SK-N-MC (cell line): ENCODE results near the gene TOMM40L.
A peak's percentile ranks its signal among the peaks of the same experiment; 100 is the strongest.
"Not testable (repeated sequence)": the region's sequence is repeated elsewhere in the genome, so short reads cannot be mapped to it uniquely, and the experiment has no call there.

Experiments
- DNase-seq: peaks from one replicate; pipeline ENCODE4 v3.0.0-alpha.2; 2011; ENCODE audit warnings: low read depth, low spot score
- H3K27ac ChIP-seq: fragments of 200-600 bp; sonication (generic); 2 replicates; pipeline ENCODE4 v1.5.1; 2016; ENCODE audit warnings: mixed run types
- H3K36me3 ChIP-seq: fragments of 200-600 bp; sonication (generic); 2 replicates; pipeline ENCODE4 v1.6.1; 2017; ENCODE audit warnings: antibody characterized with exemption, low read length, mixed read lengths; ENCODE audit not compliant: insufficient read depth
- H3K4me3 ChIP-seq: fragments of 200-600 bp; sonication (generic); 2 replicates; pipeline ENCODE4 v1.5.1; 2016
- H3K9ac ChIP-seq: fragments of 200-600 bp; sonication (generic); 2 replicates; pipeline ENCODE4 v1.8.0; 2017; ENCODE audit warnings: mixed run types, mixed read lengths; ENCODE audit not compliant: insufficient read length
- H3K9me3 ChIP-seq: fragments of 200-600 bp; sonication (generic); 2 replicates; pipeline ENCODE4 v1.6.1; 2017; ENCODE audit warnings: low read depth, mild to moderate bottlenecking, antibody characterized with exemption, low read length, moderate library complexity, mixed read lengths
- EZH2 ChIP-seq: fragments of 200-600 bp; sonication (generic); IDR thresholded peaks from one replicate; pipeline ENCODE4 v1.6.1; 2017; ENCODE audit warnings: antibody characterized with exemption
- FOXP2 ChIP-seq: optimal IDR thresholded peaks from 2 replicates; pipeline ENCODE3; 2011; ENCODE audit warnings: mild to moderate bottlenecking, moderate library complexity; ENCODE audit not compliant: insufficient read depth; ENCODE audit errors: extremely low read length, control extremely low read depth
- POLR2AphosphoS5 ChIP-seq: IDR thresholded peaks from 2 replicates; pipeline ENCODE4 v1.6.1; 2012; ENCODE audit warnings: mild to moderate bottlenecking, low read depth, low read length, borderline replicate concordance

TOMM40L gene

GRCh38 chr1:161250829-161251228, 25.0 kb downstream of the TOMM40L start:
- H3K36me3 ChIP-seq: no peaks in the 10 kb centered on the region
- no peak overlapping the region for H3K9ac ChIP-seq
- no peak overlapping the region for H3K4me3 ChIP-seq
- no peak for DNase-seq
- H3K27ac ChIP-seq: no peak overlapping the region
- no peaks in the 10 kb centered on the region for H3K9me3 ChIP-seq
- TF ChIP-seq FOXP2 (no peak), POLR2AphosphoS5 (no peak), EZH2 (no peak)

DNA sequence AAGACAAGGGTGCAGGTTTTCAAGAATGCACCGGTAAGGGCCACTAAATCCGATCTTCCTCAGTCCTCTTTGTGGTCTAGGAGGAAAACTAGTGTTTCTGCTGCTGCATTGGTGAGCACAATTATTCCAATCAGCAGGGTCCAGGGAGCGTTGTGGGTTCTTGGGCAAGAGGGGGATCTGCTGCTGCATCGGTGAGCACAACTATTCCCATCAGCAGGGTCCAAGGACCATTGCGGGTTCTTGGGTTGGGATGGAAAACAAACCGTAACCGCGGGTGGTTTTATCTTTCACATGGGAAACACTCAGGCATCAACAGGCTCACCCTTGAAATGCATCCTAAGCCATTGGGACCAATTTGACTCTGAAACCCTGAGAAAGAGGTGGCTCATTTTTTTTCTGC, 25.7 kb downstream of the TOMM40L start:
- no peaks in the 10 kb centered on the region for H3K36me3 ChIP-seq
- H3K27ac ChIP-seq: no peak overlapping the region
- H3K9ac ChIP-seq: no peak overlapping the region
- no peaks in the 10 kb centered on the region for H3K9me3 ChIP-seq
- no peak overlapping the region for H3K4me3 ChIP-seq
- no peak for DNase-seq
- TF ChIP-seq POLR2AphosphoS5 (no peak), EZH2 (no peak), FOXP2 (no peak)

DNA sequence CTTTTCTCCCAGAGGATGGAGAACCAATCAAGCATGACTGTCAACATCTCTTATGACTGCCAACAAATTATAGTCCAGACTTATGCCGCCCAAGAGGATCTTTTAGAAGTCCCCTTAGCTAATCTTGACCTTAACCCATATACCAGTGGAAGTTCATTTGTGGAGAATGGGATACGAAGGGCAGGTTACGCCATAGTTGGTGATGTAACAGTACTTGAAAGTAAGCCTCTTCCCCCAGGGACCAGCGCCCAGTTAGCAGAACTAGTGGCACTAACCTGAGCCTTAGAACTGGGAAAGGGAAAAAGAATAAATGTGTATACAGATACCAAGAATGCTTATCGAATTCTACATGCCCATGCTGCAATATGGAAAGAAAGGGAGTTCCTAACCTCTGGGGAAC, 29.4 kb downstream of the TOMM40L start:
- not testable (repeated sequence) for H3K4me3 ChIP-seq, H3K36me3 ChIP-seq, H3K9ac ChIP-seq, H3K9me3 ChIP-seq, DNase-seq, H3K27ac ChIP-seq

GRCh38 chr1:161255955-161256520, 30.2 kb downstream of the TOMM40L start:
- not testable (repeated sequence) for H3K27ac ChIP-seq, H3K4me3 ChIP-seq, H3K36me3 ChIP-seq, DNase-seq, H3K9me3 ChIP-seq, H3K9ac ChIP-seq

GRCh38 chr1:161257109-161257508, 31.2 kb downstream of the TOMM40L start:
- H3K27ac ChIP-seq, H3K4me3 ChIP-seq, H3K9ac ChIP-seq, DNase-seq, H3K36me3 ChIP-seq, H3K9me3 ChIP-seq: not testable (repeated sequence)

DNA sequence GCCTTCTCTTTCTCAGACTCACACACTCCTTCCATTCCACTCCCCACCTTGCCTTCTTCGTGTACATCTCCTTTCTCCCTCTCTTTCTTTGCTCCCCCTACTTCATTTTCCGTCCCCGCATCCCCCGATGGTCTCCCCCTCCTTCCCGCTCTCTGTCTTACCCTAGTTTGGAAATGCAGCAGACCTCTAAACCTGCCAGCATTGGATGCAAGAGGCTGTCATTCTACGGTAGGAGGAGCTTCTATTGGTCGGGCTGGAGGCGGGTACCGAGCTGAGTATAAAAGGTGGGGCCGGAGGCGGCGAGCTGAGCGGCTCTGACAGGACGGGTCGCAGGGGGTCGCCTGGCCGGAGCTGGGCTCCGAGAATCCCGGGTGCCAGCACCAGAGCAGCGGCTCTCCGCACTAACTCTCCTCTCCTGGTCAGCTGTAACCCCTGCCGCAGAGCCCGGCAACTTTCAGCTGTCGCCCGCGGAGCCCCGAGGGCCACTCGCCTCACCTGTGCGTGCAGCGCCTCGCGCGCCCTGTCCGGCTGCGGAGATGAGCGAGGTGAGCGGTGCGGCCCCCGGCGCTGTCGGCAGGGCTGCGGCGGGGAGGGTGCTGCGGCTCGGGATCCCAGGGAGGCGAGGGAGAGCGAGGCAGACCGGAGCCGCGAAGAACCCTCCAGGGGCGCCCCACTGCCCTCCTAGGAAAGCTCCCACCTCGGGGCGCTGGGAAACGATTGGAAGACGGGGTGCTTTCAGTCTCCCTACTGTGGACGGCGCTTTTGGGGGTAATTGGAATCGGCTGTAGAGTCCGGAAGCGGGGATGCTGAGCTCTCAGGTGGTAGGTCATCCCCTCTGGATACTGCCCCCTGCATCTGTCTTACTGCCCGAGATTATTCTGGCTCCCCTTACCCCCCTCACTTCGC, 32.8 kb downstream of the TOMM40L start, which contains the start of gene PCP4L1:
Gene PCP4L1, plus strand, starts transcription at position 307 of the 906 bp plus-strand sequence. Its CDS starts 230 bp downstream, at position 537.
- H3K9ac ChIP-seq: no peak within 1 kb of the TSS
- no peak within 1 kb of the TSS for H3K27ac ChIP-seq
- no peak for DNase-seq

DNA sequence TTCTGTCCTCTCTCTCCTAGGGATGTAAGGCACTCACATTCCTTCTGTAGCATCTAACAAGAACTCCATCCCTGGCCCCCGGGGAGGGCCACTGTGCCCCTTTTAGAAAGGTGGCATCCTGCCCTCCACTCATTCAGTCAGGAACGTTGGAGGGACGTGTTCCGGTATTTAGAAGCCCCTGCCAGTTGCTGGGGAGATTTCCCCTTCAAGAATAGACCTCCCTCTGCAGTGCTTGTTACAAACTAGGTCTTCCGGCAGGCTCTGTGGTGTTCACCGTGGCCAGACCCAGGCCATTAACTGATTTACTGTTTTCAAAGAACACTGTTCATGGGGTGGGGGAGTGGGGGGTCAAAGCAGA, 33.5 kb downstream of the TOMM40L start:
- Histone ChIP-seq H3K27ac (no peak overlapping the region), H3K9me3 (no peaks in the 10 kb centered on the region), H3K9ac (no peak overlapping the region), H3K4me3 (no peak overlapping the region; the same call in 1 of the 2 replicates), H3K36me3 (no peaks in the 10 kb centered on the region)
- TF ChIP-seq EZH2: no peak
- no peak for TF ChIP-seq POLR2AphosphoS5
- no peak for TF ChIP-seq FOXP2
- no peak for DNase-seq

More for the DNA sequence above, 32.8 kb downstream of the TOMM40L start, which contains the start of gene PCP4L1:
- TF ChIP-seq EZH2: peak; percentile 55
- no peak for TF ChIP-seq POLR2AphosphoS5
- no peaks in the 10 kb centered on the region for H3K9me3 ChIP-seq
- no peaks in the 10 kb centered on the region for H3K36me3 ChIP-seq
- peak within 1 kb of the TSS; percentile 57 for H3K4me3 ChIP-seq

- no peak overlapping the region for H3K9ac ChIP-seq
- no peaks in the 10 kb centered on the region for H3K9me3 ChIP-seq
- H3K4me3 ChIP-seq: no peak overlapping the region
- TF ChIP-seq EZH2 (no peak), FOXP2 (no peak), POLR2AphosphoS5 (no peak)
- H3K27ac ChIP-seq: no peak overlapping the region
- H3K36me3 ChIP-seq: no peaks in the 10 kb centered on the region
- DNase-seq: no peak
Observed at GRCh38 chr1:161259765-161260164, 33.9 kb downstream of the TOMM40L start.
